K562 (cell line): ENCODE measurements around the gene CNTRL. TPM values are rescaled to one million over a fixed set of nuclear protein-coding genes. Genes with fewer than 3 reads are reported as not detected.

Experiments used
- BMI1 ChIP-seq: fragments of 150-350 bp; IDR thresholded peaks from 2 replicates; pipeline ENCODE4 v1.6.1; 2014; ENCODE audit warnings: low read length
- HLTF ChIP-seq: fragments of 450-650 bp; IDR thresholded peaks from 2 replicates; pipeline ENCODE4 v1.6.1; 2016
- MAFK ChIP-seq: IDR thresholded peaks from 2 replicates; pipeline ENCODE4 v1.6.1; 2011; ENCODE audit warnings: low read length, improper control_type of control experiment
- RBM34 ChIP-seq: fragments of 200-400 bp; formaldehyde crosslinking; IDR thresholded peaks from 2 replicates; pipeline ENCODE4 v1.6.1; 2018; ENCODE audit warnings: low read length, borderline replicate concordance; ENCODE audit not compliant: insufficient read depth
- SMARCE1 ChIP-seq: fragments of 450-650 bp; IDR thresholded peaks from 2 replicates; pipeline ENCODE4 v1.7.1; 2016; ENCODE audit warnings: mild to moderate bottlenecking
- ZFP36 ChIP-seq: fragments of 150-350 bp; IDR thresholded peaks from 2 replicates; pipeline ENCODE4 v1.6.1; 2018; ENCODE audit warnings: low read length, low read depth; ENCODE audit not compliant: partially characterized antibody
- ZNF436 ChIP-seq: fragments of 250-450, 450-650 bp; sonication (Bioruptor Pico); formaldehyde crosslinking; IDR thresholded peaks from 2 replicates; pipeline ENCODE4 v1.7.0; 2020; ENCODE audit warnings: mild to moderate bottlenecking
- ZNF561 ChIP-seq: fragments of 450-650 bp; formaldehyde crosslinking; conservative IDR thresholded peaks from 2 replicates; pipeline ENCODE4 v1.4.0; 2020; ENCODE audit warnings: mild to moderate bottlenecking, moderate library complexity
- ZNF830 ChIP-seq: fragments of 250-450 bp; sonication (Bioruptor Pico); IDR thresholded peaks from 2 replicates; pipeline ENCODE4 v1.5.0; 2021; ENCODE audit warnings: mild to moderate bottlenecking
- polyA plus RNA-seq, 8 experiments: library from polyadenylated mRNA; depleted of rRNA in 4 of 8; stranded (reverse) in 5 of 8; unstranded in 3 of 8; fragments of >200 nt; fragmentation: Nextera tagmentation in 2 of 8; fragmentation: Illumina TruSeq in 1 of 8; extraction: Ambion mirVana in 2 of 8; extraction: Trizol in 1 of 8; gene quantifications; 2 replicates each; pipeline versions ENCODE4 v1.2.1 to v1.2.3, GENCODE V29; 2011 to 2014; ENCODE audit warnings: inconsistent platforms in 1 of 8, missing spikeins in 1 of 8
- total RNA-seq, 7 experiments: library from RNA; depleted of rRNA in 6 of 7; stranded (reverse); fragments of >200 nt in 6 of 7; fragmentation: Illumina TruSeq in 2 of 7; extraction: Trizol in 2 of 7; gene quantifications; 2 replicates each; pipeline versions ENCODE4 v1.2.1 to v1.2.3, GENCODE V29; 2011 to 2021; ENCODE audit warnings: low replicate concordance in 1 of 7
- TF ChIP-seq, protein P1 (sequence below): IDR thresholded peaks from 2 replicates; pipeline ENCODE4 v1.6.1; 2011; ENCODE audit warnings: borderline replicate concordance, low read depth, mild to moderate bottlenecking, moderate library complexity, low read length; ENCODE audit not compliant: insufficient read depth, poor library complexity, severe bottlenecking
- TF ChIP-seq, protein P2 (sequence below): fragments of 450-650 bp; IDR thresholded peaks from 2 replicates; pipeline ENCODE4 v1.6.1; 2016; ENCODE audit warnings: low read depth
- TF ChIP-seq, protein P3 (sequence below): fragments of 450-650 bp; formaldehyde crosslinking; conservative IDR thresholded peaks from 2 replicates; pipeline ENCODE4 v1.4.0; 2022; ENCODE audit warnings: mild to moderate bottlenecking, missing genetic modification characterization
- TF ChIP-seq, protein P4 (sequence below): sonication (generic); IDR thresholded peaks from 2 replicates; pipeline ENCODE4 v1.6.1; 2016

CNTRL gene
- total and polyA plus RNA-seq, 9 of the 15 experiments (the other 6 are each of a cell fraction or from before 2014, with no cell fraction given): 9.2 to 28.9 (median 20.5) TPM

DNA sequence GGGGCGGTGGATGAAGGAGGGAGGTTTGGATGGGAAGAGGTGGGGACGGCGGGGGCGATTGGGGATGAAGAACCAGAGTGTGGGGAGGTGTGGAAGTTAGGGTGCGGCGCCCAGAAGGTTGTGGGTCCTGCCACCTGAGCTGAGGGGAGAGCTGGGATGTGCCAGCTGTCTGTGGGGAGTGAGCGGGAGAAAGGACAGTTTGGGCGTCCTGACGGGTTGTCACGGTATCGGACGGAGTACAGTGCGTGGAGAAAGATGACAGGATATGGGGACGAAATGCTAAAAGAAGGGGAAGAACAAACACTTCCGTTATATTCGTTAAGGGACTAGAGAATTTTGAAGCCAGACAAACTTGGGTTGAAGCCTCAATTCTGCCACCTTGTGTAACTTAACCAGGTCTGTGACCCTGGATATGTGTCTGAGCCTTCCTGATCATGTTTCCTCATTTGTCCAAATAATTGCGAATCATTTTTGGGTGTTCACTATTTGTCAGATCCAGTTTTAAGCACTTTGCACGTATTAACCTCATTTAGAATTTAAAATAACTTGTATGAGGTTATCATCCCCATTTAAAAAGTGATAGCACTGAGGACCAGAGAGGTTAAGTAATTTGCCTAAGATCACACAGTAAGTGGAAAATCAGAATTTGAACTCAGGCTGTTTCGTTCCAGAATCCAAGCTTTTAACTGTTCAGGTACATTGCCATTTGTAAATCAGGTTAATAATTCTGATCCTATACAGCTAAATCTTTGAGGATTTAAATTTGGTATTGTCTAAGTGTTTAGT, 689 bp downstream of the CNTRL start (continued):
- TF ChIP-seq, protein P1, sequence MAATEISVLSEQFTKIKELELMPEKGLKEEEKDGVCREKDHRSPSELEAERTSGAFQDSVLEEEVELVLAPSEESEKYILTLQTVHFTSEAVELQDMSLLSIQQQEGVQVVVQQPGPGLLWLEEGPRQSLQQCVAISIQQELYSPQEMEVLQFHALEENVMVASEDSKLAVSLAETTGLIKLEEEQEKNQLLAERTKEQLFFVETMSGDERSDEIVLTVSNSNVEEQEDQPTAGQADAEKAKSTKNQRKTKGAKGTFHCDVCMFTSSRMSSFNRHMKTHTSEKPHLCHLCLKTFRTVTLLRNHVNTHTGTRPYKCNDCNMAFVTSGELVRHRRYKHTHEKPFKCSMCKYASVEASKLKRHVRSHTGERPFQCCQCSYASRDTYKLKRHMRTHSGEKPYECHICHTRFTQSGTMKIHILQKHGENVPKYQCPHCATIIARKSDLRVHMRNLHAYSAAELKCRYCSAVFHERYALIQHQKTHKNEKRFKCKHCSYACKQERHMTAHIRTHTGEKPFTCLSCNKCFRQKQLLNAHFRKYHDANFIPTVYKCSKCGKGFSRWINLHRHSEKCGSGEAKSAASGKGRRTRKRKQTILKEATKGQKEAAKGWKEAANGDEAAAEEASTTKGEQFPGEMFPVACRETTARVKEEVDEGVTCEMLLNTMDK: no peak
- TF ChIP-seq, protein P2, sequence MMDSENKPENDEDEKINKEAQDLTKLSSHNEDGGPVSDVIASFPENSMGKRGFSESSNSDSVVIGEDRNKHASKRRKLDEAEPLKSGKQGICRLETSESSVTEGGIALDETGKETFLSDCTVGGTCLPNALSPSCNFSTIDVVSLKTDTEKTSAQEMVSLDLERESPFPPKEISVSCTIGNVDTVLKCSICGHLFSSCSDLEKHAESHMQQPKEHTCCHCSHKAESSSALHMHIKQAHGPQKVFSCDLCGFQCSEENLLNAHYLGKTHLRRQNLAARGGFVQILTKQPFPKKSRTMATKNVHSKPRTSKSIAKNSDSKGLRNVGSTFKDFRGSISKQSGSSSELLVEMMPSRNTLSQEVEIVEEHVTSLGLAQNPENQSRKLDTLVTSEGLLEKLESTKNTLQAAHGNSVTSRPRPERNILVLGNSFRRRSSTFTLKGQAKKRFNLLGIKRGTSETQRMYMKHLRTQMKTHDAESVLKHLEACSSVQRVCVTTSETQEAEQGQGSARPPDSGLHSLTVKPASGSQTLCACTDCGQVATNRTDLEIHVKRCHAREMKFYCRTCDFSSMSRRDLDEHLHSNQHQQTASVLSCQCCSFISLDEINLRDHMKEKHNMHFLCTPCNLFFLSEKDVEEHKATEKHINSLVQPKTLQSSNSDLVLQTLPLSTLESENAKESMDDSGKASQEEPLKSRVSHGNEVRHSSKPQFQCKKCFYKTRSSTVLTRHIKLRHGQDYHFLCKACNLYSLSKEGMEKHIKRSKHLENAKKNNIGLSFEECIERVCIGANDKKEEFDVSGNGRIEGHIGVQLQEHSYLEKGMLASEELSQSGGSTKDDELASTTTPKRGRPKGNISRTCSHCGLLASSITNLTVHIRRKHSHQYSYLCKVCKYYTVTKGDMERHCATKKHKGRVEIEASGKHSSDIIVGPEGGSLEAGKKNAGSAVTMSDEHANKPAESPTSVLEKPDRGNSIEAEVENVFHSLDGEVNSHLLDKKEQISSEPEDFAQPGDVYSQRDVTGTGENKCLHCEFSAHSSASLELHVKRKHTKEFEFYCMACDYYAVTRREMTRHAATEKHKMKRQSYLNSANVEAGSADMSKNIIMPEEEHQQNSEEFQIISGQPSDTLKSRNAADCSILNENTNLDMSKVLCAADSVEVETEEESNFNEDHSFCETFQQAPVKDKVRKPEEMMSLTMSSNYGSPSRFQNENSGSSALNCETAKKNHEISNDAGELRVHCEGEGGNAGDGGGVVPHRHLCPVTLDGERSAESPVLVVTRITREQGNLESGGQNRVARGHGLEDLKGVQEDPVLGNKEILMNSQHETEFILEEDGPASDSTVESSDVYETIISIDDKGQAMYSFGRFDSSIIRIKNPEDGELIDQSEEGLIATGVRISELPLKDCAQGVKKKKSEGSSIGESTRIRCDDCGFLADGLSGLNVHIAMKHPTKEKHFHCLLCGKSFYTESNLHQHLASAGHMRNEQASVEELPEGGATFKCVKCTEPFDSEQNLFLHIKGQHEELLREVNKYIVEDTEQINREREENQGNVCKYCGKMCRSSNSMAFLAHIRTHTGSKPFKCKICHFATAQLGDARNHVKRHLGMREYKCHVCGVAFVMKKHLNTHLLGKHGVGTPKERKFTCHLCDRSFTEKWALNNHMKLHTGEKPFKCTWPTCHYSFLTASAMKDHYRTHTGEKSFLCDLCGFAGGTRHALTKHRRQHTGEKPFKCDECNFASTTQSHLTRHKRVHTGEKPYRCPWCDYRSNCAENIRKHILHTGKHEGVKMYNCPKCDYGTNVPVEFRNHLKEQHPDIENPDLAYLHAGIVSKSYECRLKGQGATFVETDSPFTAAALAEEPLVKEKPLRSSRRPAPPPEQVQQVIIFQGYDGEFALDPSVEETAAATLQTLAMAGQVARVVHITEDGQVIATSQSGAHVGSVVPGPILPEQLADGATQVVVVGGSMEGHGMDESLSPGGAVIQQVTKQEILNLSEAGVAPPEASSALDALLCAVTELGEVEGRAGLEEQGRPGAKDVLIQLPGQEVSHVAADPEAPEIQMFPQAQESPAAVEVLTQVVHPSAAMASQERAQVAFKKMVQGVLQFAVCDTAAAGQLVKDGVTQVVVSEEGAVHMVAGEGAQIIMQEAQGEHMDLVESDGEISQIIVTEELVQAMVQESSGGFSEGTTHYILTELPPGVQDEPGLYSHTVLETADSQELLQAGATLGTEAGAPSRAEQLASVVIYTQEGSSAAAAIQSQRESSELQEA: peak; percentile 41; the same call in 1 of the 2 replicates
- TF ChIP-seq ZNF830 (CRISPR knock-in tag) (no peak), BMI1 (no peak), SMARCE1 (peak; percentile 21; the same call in 1 of the 2 replicates), ZNF561 (CRISPR knock-in tag) (no peak), RBM34 (no peak), ZNF436 (CRISPR knock-in tag) (no peak), HLTF (peak; percentile 87), MAFK (no peak), ZFP36 (peak; percentile 95)
- TF ChIP-seq, protein P3, sequence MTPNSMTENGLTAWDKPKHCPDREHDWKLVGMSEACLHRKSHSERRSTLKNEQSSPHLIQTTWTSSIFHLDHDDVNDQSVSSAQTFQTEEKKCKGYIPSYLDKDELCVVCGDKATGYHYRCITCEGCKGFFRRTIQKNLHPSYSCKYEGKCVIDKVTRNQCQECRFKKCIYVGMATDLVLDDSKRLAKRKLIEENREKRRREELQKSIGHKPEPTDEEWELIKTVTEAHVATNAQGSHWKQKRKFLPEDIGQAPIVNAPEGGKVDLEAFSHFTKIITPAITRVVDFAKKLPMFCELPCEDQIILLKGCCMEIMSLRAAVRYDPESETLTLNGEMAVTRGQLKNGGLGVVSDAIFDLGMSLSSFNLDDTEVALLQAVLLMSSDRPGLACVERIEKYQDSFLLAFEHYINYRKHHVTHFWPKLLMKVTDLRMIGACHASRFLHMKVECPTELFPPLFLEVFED (CRISPR knock-in tag): 0 out of 2 replicates have a peak, but pooled peaks have one; percentile 74
- TF ChIP-seq, protein P4, sequence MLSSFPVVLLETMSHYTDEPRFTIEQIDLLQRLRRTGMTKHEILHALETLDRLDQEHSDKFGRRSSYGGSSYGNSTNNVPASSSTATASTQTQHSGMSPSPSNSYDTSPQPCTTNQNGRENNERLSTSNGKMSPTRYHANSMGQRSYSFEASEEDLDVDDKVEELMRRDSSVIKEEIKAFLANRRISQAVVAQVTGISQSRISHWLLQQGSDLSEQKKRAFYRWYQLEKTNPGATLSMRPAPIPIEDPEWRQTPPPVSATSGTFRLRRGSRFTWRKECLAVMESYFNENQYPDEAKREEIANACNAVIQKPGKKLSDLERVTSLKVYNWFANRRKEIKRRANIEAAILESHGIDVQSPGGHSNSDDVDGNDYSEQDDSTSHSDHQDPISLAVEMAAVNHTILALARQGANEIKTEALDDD: peak; percentile 82; the same call in 1 of the 2 replicates
